GM18868 (cell line): ENCODE measurements around the gene SPTLC2.
"Not testable (repeated sequence)": the region's sequence is repeated elsewhere in the genome, so short reads cannot be mapped to it uniquely, and the experiment has no call there.

ENCODE experiments used
- ATAC-seq: cut with Tn5 transposase; IDR thresholded peaks from one replicate; pipeline ENCODE4 v1.9.1; 2021; ENCODE audit warnings: mild to moderate bottlenecking, moderate library complexity; ENCODE audit not compliant: unreplicated experiment

SPTLC2 gene

GRCh38 chr14:77616454-77617229 lies at the start of gene SPTLC2:
SPTLC2 (minus strand) TSS chr14:77616637; CDS start chr14:77616579, 58 bp downstream.
- ATAC-seq: peak; percentile 94

- no peak for ATAC-seq
These were observed 46.9 kb upstream of the SPTLC2 start for GRCh38 chr14:77663293-77663692.

- ATAC-seq: not testable (repeated sequence)
These were observed 45.1 kb upstream of the SPTLC2 start for GRCh38 chr14:77661562-77661961.

- no peak for ATAC-seq
These were observed 44.3 kb upstream of the SPTLC2 start for GRCh38 chr14:77660754-77661153.

GRCh38 chr14:77659831-77660230 lies 43.4 kb upstream of the SPTLC2 start:
- ATAC-seq: no peak

- ATAC-seq: no peak
These were observed 40.8 kb upstream of the SPTLC2 start for GRCh38 chr14:77657280-77657679.

- no peak for ATAC-seq
These were observed 37.6 kb upstream of the SPTLC2 start for GRCh38 chr14:77654001-77654441.

GRCh38 chr14:77649326-77649725 lies 32.9 kb upstream of the SPTLC2 start:
- ATAC-seq: no peak

GRCh38 chr14:77648520-77649200 lies 32.2 kb upstream of the SPTLC2 start:
- no peak for ATAC-seq

GRCh38 chr14:77647853-77648252 lies 31.4 kb upstream of the SPTLC2 start:
- ATAC-seq: no peak

GRCh38 chr14:77646907-77647306 lies 30.5 kb upstream of the SPTLC2 start:
- no peak for ATAC-seq

- ATAC-seq: no peak
These were observed 29.2 kb upstream of the SPTLC2 start for GRCh38 chr14:77645520-77646230.

- ATAC-seq: no peak
These were observed 26.0 kb upstream of the SPTLC2 start for GRCh38 chr14:77642407-77642806.

- no peak for ATAC-seq
These were observed 25.3 kb upstream of the SPTLC2 start for GRCh38 chr14:77641534-77642341.

GRCh38 chr14:77640756-77641533 lies 24.5 kb upstream of the SPTLC2 start:
- no peak for ATAC-seq

GRCh38 chr14:77638771-77639171 lies 22.3 kb upstream of the SPTLC2 start:
- no peak for ATAC-seq

- ATAC-seq: not testable (repeated sequence)
These were observed 19.4 kb upstream of the SPTLC2 start for GRCh38 chr14:77635869-77636268.

GRCh38 chr14:77635466-77635865 lies 19.0 kb upstream of the SPTLC2 start:
- not testable (repeated sequence) for ATAC-seq

GRCh38 chr14:77630111-77630510 lies 13.7 kb upstream of the SPTLC2 start:
- no peak for ATAC-seq

GRCh38 chr14:77625360-77625759 lies 8.9 kb upstream of the SPTLC2 start:
- ATAC-seq: no peak
